GM19193 (cell line): ENCODE results near the gene SPEN.
A peak's percentile ranks its signal among the peaks of the same experiment; 100 is the strongest.

Experiments
- POLR2A ChIP-seq: IDR thresholded peaks from 4 replicates; pipeline ENCODE4 v1.6.1; 2011; ENCODE audit not compliant: insufficient read depth, insufficient read length; ENCODE audit errors: extremely low read depth

The SPEN gene

DNA sequence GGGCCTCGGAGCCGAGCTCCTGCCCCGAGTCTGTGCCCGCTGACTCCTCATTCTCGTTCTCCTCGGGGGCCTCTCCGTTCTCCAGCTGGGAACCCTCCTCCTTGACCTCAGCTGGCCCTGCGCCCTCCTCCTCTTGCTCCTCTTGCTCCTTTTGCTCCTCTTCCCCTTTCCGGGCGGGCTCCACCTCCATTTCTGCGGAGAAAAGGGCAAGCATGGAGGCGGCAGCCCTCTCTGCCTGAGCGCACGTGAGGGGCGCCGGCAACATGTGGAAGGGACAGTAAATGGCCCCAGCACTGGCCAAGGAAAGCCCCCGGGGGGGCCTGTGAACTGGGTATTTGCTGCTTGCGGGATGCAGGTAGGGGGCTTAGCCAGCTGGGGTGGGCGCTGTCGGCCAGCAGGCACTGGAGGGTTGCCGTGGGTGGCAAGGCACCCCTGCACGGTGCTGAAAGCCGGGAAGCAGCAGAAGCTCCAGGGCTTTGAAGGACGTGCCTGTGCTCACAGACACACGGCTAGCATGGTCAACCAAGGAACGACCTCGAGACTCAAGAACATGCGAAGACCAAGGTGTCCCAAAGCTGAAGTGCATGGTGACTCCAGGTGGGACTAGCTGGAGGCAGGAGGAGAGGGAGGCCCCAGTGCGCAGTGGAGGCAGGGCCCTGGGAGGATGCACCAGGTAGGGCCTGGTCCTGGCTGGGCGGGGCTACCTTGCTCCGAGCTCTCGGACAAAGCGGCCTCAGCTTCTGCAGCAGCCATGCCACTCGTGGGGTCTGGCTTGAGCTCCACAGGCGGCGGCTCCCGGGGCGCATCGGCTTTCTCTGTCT lies 97.7 kb downstream of the SPEN start:
- no peak for TF ChIP-seq POLR2A

DNA sequence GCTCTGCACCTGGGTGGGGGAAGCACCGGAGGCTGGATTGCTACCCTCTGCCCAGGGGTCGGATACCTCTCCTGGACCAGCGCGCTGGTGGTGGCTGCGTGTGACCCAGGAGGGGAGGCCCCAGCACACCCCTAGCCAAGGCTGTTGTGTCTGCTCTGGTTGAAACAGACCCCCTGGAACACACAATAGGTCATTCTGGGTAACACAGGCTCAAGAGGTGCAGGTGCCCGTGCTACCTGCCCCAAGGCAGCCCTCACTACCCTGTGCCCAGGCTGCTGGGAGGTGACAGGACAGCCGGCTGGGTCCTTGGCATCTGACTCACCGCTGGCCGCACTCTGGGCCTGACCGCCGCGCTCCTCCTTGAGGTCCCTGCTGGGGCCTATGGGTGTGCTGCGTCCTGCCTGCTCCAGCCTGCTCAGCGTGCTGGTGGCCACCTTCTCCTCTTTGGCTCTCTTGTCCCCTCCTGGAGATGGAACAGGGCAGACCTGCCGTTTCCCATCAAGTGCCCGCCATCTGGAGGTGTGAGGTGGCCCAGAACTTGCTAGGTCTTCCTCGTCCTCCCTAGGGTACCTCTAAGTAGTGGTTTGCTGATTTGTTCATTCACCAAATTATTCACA lies 98.4 kb downstream of the SPEN start:
- TF ChIP-seq POLR2A: no peak

DNA sequence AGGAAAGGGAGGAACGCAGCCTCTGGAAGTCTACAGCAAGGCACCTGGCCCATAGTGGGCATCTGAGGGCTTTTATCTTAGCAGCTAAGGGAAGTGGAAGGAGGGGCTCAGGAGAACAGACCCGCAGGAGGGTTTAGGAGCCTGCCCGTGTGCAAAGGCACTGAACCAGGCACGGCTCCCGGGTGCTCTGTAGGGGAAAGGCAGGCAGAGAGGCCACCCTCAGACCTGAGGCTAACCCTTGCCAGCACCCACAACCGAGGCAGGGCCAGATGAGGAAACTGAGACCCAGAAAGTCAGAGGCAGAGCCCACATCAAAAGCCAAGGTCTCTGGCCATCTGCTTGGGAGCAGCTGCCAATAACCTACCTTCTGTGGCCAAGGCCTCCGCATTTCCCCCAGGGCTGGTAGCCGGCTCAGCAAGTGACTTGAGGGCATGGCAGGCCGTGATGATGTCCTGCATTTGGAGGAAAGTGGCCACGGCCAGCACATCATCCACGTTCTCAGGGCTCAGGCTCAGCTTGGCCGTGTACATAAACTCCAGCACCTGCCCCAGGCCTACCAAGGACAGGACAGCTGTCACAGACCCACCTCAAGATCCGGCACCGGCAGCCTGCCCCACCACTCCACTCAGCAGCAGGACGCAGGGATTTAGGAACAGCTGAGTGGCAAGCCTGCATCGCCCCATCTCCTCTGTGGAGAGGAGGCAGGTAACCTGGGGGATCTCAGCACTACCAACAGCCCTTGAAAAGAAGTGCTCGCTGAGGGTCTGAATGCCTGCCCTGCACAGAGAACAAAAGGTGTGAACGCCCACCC lies 99.3 kb downstream of the SPEN start:
- TF ChIP-seq POLR2A: no peak

DNA sequence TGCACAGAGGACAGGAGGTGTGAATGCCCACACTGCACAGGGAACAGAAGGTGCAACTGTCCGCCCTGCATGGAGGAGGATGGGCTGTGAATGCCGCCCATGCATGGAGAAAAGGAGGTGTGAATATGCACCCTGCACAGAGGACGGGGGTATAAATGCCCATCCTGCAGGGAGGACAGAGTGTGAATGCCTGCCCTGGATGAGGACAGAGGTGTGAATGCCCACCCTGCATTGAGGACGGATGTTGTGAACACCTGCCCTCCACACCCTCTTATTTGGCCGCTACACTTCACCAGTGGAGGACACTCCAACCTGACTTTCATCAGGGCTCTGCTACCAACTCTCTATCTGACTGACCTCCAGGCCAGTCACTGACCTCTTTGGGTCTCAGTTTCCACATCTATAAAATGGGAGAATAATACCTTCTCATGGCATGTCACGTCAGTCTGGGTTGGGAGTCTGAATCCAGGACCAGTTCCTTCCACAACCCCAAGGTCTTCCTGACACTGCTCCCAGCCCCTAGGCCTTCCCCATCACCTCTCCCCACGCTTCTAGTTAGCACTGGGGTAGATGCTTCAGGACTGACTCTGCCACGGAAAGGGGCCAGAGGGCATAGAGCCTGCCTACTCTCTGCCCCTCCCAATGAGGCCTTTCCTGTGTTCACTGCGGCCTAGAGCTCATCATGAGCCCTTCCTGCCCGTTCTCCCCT lies 100.0 kb downstream of the SPEN start:
- no peak for TF ChIP-seq POLR2A

DNA sequence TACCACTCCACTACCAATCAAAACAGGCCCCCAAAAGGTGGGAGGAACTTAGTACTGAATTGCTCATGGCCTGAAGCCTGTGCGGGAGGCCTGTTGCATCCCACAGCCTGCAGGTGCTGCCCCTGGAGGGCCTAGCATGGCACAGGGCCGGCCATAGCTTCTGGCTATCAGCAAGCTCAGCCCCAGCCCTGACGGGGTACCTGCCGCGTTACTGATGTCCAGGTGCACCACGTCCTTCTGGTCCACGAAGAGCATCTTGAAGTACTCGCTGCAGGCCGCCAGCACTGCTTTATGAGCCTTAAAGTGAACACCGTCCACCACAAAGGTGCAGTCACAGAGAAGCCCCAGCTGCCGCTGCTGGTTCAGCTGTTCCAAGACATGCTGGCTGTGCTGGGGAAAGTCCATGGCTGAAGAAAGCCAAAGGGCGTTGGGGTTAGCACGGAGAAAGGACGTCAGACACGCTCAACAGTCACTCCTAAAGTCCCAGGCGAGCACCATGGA lies 100.6 kb downstream of the SPEN start:
- TF ChIP-seq POLR2A: no peak

DNA sequence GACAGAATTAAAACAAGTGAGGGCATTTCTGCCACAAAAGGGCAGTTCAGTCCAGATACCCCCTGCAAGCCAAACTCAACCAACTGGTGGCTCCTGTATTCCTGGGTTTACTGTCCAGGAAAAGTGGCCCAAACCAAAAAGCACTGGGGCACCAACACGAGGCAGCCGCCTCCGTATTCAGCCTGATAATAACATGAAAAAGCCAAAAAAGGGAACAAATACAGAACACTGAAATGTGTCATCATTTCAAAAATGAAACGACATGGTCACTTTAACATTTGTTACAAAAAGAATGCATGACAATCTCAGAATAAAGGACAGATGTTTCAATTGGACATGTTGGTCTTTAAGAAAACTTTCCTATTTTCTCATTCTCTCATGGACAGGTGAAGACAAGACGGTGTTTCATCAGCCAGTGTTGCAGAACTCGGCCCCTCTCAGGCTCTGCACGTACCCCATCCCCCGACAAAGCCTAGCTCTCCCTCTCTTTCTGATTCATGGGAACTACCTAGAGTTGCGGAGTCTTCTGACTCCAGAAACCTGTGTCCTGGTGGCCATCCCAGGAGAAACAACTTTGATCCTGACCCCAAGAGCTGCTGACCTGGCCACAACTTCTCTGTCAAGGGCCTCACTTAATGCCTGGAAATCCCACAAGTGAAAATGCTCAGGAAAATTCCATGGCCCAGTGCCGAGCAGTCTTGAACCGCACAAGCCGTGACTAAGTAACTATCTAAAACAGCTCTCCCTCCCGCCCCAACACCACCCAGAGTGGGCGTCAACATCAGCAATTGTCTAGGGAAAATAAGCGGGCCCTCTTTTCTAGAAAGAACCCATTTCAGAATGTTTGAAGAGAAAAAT lies 101.3 kb downstream of the SPEN start:
- no peak for TF ChIP-seq POLR2A

DNA sequence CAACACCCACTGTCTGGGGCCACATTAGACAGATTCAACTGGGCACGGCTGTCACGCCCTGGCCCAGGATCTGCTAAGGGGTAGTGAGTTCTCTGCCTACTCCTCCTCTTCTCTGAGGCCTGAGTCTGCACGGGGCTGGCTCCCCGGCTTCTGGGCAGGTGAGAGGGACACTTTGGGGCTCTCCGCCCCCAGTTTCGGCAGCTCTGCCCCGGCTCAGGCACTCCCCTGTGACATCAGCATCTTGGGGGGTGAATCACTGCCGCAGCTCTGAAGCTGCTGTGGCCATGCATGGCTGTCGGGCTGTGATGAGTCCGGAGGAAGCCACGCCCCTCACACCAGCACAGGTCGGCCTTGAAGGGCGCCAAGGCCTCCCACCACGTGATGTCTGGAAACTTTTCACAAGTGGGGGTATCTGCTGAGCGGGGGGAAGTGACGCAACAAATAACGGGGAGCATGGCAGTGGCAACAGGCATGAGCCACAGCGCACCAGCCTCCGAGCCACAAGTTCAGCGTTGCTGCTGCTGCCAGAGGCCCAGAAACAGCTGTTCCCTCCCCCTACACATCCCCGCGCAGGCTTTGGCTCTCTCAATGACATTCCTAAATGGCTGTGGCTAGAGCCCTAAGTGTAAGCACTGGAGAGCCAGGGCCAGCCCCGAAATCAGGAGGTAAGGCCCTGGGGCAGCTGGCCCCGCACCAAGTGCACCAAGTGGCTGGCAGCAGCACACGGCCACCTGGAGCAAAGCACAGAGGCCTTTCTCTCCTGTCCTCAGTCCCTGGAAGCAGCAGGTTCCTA lies 102.1 kb downstream of the SPEN start:
- TF ChIP-seq POLR2A: peak; percentile 59

DNA sequence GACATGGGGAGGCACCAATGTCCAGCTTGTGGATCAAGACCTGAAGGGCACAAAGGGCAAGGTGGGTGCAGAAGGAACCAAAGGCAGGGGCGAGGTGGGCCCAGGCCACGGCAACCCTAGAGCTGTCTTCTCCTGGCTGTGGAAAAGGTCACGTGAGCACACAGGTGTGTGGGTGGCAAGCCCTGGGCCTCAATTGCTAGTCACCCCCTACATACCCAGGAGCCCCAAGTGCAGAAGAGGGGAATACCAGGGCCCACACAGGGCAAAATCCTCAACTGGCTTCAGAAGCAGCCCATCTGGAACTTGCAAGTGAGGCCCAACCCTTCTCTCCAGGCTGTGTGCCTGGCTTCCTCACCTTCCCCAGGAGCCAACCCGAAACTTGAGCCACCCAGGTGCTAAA lies 102.8 kb downstream of the SPEN start:
- TF ChIP-seq POLR2A: no peak

- TF ChIP-seq POLR2A: no peak
Measured at GRCh38 chr1:15950763-15951295, 103.3 kb downstream of the SPEN start.

DNA sequence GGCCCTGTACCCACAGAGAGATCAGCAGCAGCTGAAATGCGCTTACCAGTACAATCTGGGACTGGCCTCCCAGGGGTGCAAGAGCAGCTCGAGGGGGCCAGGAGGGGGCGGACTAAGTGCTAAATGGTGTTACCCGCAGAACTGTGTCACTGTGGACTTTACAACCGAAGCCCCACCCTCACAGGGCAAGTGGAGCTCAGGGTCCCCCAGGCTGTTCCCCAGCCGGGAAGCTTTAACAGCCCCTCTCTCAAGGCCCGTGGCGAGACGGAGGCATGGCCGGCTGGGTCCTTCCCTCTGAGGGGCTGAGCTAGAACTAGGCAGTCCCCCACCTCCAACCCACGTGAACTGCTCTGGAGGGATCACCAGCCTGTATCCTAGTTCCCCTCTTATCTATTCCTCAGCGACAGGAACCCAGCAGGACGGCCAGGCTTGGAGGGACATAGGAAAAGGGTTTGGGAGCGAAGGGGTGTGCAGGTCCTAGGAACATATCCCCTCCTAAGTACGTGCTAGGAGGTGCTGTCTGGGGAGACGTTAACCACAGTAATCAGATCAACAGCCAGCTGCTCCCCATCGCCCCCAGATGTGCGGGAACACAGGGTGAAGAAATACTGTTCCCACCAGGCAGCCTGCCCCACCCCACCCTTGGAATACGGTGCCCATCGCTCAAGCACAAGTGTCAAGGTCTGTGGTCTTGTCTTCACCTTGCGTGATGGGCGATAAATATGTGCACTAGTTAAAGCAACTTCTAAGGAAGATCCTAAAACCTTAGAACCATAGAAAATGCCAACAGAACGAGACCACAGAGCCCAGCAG lies 104.0 kb downstream of the SPEN start:
- no peak for TF ChIP-seq POLR2A

GRCh38 chr1:15952317-15953258 lies 105.1 kb downstream of the SPEN start:
- no peak for TF ChIP-seq POLR2A
